Caco-2 (cell line): Measurements from ENCODE around the gene WWTR1. TPM values are rescaled to one million over a fixed set of nuclear protein-coding genes. Genes with fewer than 3 reads are reported as not detected.

ENCODE experiments used
- BruUV-seq: library from RNA; stranded (reverse); fragments of 400-500 nt; replicated peaks from 2 replicates; lab custom pipeline; 2021; lab: Mats Ljungman, UMichigan
- CTCF ChIA-PET: fragments of 300-600 bp; sonication (Branson Sonifier 250); formaldehyde crosslinking; loops from one replicate; lab custom pipeline; 2022; ENCODE audit warnings: antibody characterized with exemption; lab: Charles Lee
- POLR2A ChIA-PET: fragments of 300-600 bp; sonication (Branson Sonifier 250); formaldehyde crosslinking; loops from one replicate; lab custom pipeline; 2022; ENCODE audit warnings: antibody characterized with exemption; lab: Charles Lee
- DNase-seq, 2 experiments: peaks; one replicate each; pipeline versions ENCODE4 v3.0.0 to v3.0.0-alpha.2; 2020 to 2022
- H3K27me3 ChIP-seq: replicated peaks from 2 replicates; pipeline ENCODE4 v1.6.0; 2011; ENCODE audit warnings: low read length; ENCODE audit not compliant: control insufficient read depth, insufficient read depth
- H3K36me3 ChIP-seq: 2 replicates; pipeline ENCODE4 v1.5.1; 2011; ENCODE audit warnings: low read length; ENCODE audit not compliant: control insufficient read depth, insufficient read depth
- H3K4me1 ChIP-seq: fragments of 250-450 bp; sonication (Bioruptor Pico); 2 replicates; pipeline ENCODE4 v1.5.1; 2020; ENCODE audit warnings: mild to moderate bottlenecking
- H3K4me3 ChIP-seq: 2 replicates; pipeline ENCODE4 v1.5.1; 2011; ENCODE audit warnings: low read depth, mild to moderate bottlenecking, control low read depth, low read length
- H3K9me3 ChIP-seq: fragments of 250-450 bp; sonication (Bioruptor Pico); 2 replicates; pipeline ENCODE4 v1.5.1; 2020; ENCODE audit warnings: mild to moderate bottlenecking, moderate library complexity
- H3K27ac Mint-ChIP-seq: one replicate; pipeline ENCODE4 v1.8.0; 2022; ENCODE audit warnings: mixed read lengths; ENCODE audit not compliant: unreplicated experiment
- H3K27me3 Mint-ChIP-seq: one replicate; pipeline ENCODE4 v1.8.0; 2022; ENCODE audit warnings: mixed read lengths; ENCODE audit not compliant: insufficient read depth, unreplicated experiment
- H3K36me3 Mint-ChIP-seq: one replicate; pipeline ENCODE4 v1.8.0; 2022; ENCODE audit warnings: mild to moderate bottlenecking, mixed read lengths; ENCODE audit not compliant: insufficient read depth, unreplicated experiment
- H3K4me1 Mint-ChIP-seq: one replicate; pipeline ENCODE4 v1.8.0; 2022; ENCODE audit warnings: low read depth, mixed read lengths; ENCODE audit not compliant: unreplicated experiment
- H3K4me3 Mint-ChIP-seq: one replicate; pipeline ENCODE4 v1.8.0; 2022; ENCODE audit warnings: mild to moderate bottlenecking, moderate library complexity, mixed read lengths; ENCODE audit not compliant: unreplicated experiment
- H3K9me3 Mint-ChIP-seq: one replicate; pipeline ENCODE4 v1.8.0; 2022; ENCODE audit warnings: mixed read lengths; ENCODE audit not compliant: unreplicated experiment
- intact Hi-C: fragments of 100-400 bp; cut with micrococcal nuclease; formaldehyde crosslinking; loops from one replicate; pipeline ENCODE4 v1.10.0; 2022; ENCODE audit not compliant: unreplicated experiment
- total RNA-seq: library from RNA; stranded (reverse); gene quantifications from 2 replicates; pipeline ENCODE4 v1.2.3, GENCODE V29; 2022
- TF ChIP-seq, protein P1 (sequence below), 2 experiments: fragments of 200-600 bp in 1 of 2; IDR thresholded peaks; 1 replicate in 1 of 2; 2 replicates in 1 of 2; pipeline versions ENCODE4 v1.5.1 to v1.8.0; 2011 to 2022; ENCODE audit warnings: antibody characterized with exemption in 1 of 2, control low read depth in 1 of 2, inconsistent platforms in 1 of 2, low read depth in 1 of 2, low read length in 1 of 2, mild to moderate bottlenecking in 1 of 2, moderate library complexity in 1 of 2; ENCODE audit not compliant: insufficient read depth in 1 of 2, severe bottlenecking in 1 of 2, unreplicated experiment in 1 of 2

Gene WWTR1
- total RNA-seq, 1 experiment from 2014 or later: 16.2 TPM

DNA sequence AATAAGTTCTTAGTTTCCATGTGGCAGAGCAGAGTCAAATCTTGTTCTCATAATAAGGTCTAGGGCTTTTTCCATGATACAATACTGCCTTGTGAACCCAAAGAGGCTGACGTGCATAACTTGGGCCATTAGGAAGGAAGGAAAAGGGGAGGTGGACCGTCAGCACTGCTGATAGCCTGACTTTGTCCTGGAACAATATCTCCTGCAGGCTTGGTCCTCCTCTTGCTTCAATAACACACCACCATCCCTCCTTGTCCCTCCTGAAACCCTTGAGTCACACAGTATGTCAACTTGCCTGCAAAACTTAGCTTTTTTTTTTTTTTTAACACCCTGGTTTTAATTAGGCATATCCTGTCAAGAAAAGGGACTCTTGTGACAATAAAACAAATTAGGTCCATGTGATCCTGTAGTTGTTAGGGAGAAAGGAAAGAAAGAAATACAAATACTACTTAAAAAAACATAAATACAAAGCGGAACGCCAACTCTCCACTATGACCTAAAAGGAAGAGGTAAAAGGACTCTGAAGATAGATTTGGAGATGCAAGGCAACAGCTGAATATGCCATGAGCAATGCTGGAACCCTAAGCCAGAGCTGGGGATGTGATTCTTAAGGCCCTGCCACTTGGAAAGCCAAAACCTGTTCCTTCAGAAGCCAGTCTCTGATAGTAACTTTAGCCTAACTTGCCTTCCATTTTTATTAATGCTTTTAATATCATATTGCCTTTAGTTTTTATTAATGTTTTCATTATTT, 67.0 kb downstream of the WWTR1 start:
- Mint-ChIP-seq H3K4me1 (no peaks in the 10 kb centered on the region), H3K27me3 (no peaks in the 10 kb centered on the region), H3K36me3 (no peaks in the 10 kb centered on the region), H3K9me3 (no peaks in the 10 kb centered on the region), H3K27ac (no peak overlapping the region), H3K4me3 (no peak overlapping the region)
- no peak overlapping the region for H3K4me3 ChIP-seq
- DNase-seq: no peak
- no peaks in the 10 kb centered on the region for H3K27me3 ChIP-seq
- intact Hi-C loops: no loop called here
- no peaks in the 10 kb centered on the region for H3K4me1 ChIP-seq
- ChIA-PET POLR2A (no interaction called here), CTCF (no interaction called here)
- TF ChIP-seq, protein P1, sequence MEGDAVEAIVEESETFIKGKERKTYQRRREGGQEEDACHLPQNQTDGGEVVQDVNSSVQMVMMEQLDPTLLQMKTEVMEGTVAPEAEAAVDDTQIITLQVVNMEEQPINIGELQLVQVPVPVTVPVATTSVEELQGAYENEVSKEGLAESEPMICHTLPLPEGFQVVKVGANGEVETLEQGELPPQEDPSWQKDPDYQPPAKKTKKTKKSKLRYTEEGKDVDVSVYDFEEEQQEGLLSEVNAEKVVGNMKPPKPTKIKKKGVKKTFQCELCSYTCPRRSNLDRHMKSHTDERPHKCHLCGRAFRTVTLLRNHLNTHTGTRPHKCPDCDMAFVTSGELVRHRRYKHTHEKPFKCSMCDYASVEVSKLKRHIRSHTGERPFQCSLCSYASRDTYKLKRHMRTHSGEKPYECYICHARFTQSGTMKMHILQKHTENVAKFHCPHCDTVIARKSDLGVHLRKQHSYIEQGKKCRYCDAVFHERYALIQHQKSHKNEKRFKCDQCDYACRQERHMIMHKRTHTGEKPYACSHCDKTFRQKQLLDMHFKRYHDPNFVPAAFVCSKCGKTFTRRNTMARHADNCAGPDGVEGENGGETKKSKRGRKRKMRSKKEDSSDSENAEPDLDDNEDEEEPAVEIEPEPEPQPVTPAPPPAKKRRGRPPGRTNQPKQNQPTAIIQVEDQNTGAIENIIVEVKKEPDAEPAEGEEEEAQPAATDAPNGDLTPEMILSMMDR (IDR thresholded peaks at IDR 0.05; ENCODE audit: insufficient read depth in 1 of 2, low read depth in 1 of 2, low read length in 1 of 2, severe bottlenecking in 1 of 2, unreplicated experiment in 1 of 2): no peak
- no peaks in the 10 kb centered on the region for H3K9me3 ChIP-seq
- no peaks in the 10 kb centered on the region for H3K36me3 ChIP-seq
- BruUV-seq: no TSS peak

DNA sequence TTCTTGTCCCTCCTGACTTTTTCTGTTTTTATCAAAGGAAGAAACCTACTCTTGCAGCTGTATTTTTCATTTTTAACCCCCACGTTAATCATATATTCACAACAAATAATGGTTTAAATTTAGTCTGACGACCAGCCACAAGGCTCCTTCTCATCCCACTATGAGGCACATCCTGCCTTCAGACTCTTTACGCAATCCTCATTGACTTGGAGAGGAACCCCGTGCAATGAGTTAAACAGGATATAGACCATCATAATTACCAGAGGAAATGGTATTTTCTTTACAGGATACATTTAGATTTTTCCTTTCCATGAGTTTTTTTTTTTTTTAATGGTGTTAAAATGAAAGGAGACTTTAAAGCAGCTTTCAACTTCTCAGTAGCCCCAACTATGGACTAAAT, 68.5 kb downstream of the WWTR1 start:
- no peaks in the 10 kb centered on the region for H3K9me3 Mint-ChIP-seq

DNA sequence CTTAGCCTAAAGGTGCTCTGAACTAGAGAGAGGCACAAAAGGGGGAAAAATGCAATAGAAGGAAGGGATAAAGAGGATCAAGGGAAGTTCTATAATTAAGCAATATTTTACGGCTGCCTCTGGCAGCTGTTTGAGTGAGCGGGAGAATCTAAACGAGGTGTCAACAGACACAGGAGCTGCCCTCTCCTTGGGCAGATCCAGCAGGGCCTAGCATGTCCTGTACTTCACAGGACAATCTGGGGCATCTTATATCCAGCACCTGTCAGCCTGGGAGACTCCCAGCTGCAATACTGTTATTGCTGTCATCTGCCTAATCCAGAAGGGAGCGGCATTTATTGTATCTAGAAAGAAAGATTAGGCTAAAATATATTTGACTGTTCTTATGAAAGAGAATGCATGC, 68.9 kb downstream of the WWTR1 start:
- no peaks in the 10 kb centered on the region for H3K4me1 ChIP-seq

More for the DNA sequence above, 68.5 kb downstream of the WWTR1 start:
- Histone ChIP-seq H3K4me1 (no peaks in the 10 kb centered on the region), H3K4me3 (no peak overlapping the region), H3K36me3 (no peaks in the 10 kb centered on the region), H3K27me3 (no peaks in the 10 kb centered on the region), H3K9me3 (no peaks in the 10 kb centered on the region)
- Mint-ChIP-seq H3K4me1 (no peaks in the 10 kb centered on the region), H3K4me3 (no peak overlapping the region), H3K36me3 (no peaks in the 10 kb centered on the region), H3K27me3 (no peaks in the 10 kb centered on the region), H3K27ac (no peak overlapping the region)
- TF ChIP-seq, protein P1 (IDR thresholded peaks at IDR 0.05; ENCODE audit: insufficient read depth in 1 of 2, low read depth in 1 of 2, low read length in 1 of 2, severe bottlenecking in 1 of 2, unreplicated experiment in 1 of 2): no peak
- CTCF ChIA-PET: no interaction called here
- intact Hi-C loops: no loop called here
- BruUV-seq: no TSS peak
- POLR2A ChIA-PET: interaction anchor here (0.5 kb wide), 1 partner anchor 1025 kb away, joined by 3 read pairs; no protein-coding TSS in a partner anchor
- DNase-seq: no peak

More for the DNA sequence above, 68.9 kb downstream of the WWTR1 start:
- intact Hi-C loops: no loop called here
- ChIA-PET POLR2A (interaction anchor here (0.5 kb wide), 1 partner anchor 1026 kb away, joined by 3 read pairs; no protein-coding TSS in a partner anchor), CTCF (no interaction called here)
- Mint-ChIP-seq H3K9me3 (no peaks in the 10 kb centered on the region), H3K36me3 (no peaks in the 10 kb centered on the region), H3K4me3 (no peak overlapping the region), H3K27me3 (no peaks in the 10 kb centered on the region), H3K4me1 (no peaks in the 10 kb centered on the region), H3K27ac (no peak overlapping the region)
- Histone ChIP-seq H3K4me3 (no peak overlapping the region), H3K9me3 (no peaks in the 10 kb centered on the region), H3K27me3 (no peaks in the 10 kb centered on the region), H3K36me3 (no peaks in the 10 kb centered on the region)
- no TSS peak for BruUV-seq
- TF ChIP-seq, protein P1 (IDR thresholded peaks at IDR 0.05; ENCODE audit: insufficient read depth in 1 of 2, low read depth in 1 of 2, low read length in 1 of 2, severe bottlenecking in 1 of 2, unreplicated experiment in 1 of 2): no peak
- no peak for DNase-seq
